Neural crest cell (in vitro differentiated cells): Measurements from ENCODE around the gene EXOC6. TPM values are rescaled to one million over a fixed set of nuclear protein-coding genes. Genes with fewer than 3 reads are reported as not detected.

ENCODE experiments used
- DNase-seq: peaks from one replicate; pipeline ENCODE4 v3.0.0; 2021; ENCODE audit warnings: low read depth, mixed read lengths, low spot score
- H3K27ac Mint-ChIP-seq: one replicate; pipeline ENCODE4 v1.8.0; 2021; ENCODE audit warnings: mild to moderate bottlenecking, mixed read lengths; ENCODE audit not compliant: unreplicated experiment
- H3K27me3 Mint-ChIP-seq: 2 replicates; pipeline ENCODE4 v1.8.0; 2021; ENCODE audit warnings: low read depth, mild to moderate bottlenecking, mixed read lengths
- H3K36me3 Mint-ChIP-seq: 2 replicates; pipeline ENCODE4 v1.8.0; 2021; ENCODE audit warnings: low read depth, mild to moderate bottlenecking, mixed read lengths
- H3K4me1 Mint-ChIP-seq: 2 replicates; pipeline ENCODE4 v1.8.0; 2021; ENCODE audit warnings: mixed read lengths
- H3K4me3 Mint-ChIP-seq: one replicate; pipeline ENCODE4 v1.8.0; 2021; ENCODE audit warnings: mild to moderate bottlenecking, mixed read lengths
- H3K9me3 Mint-ChIP-seq: 2 replicates; pipeline ENCODE4 v1.8.0; 2021; ENCODE audit warnings: mixed read lengths
- total RNA-seq: library from RNA; stranded (reverse); gene quantifications from 2 replicates; pipeline ENCODE4 v1.2.1, GENCODE V29; 2021
- TF ChIP-seq, protein P1 (sequence below): fragments of 200-600 bp; sonication (generic); conservative IDR thresholded peaks from 2 replicates; pipeline ENCODE4 v1.5.0; 2021; ENCODE audit warnings: antibody characterized with exemption, mild to moderate bottlenecking

The EXOC6 gene
- total RNA-seq, 1 donor from 2014 or later = 17.2 TPM

- Mint-ChIP-seq H3K9me3 (no peaks in the 10 kb centered on the region), H3K4me1 (peaks cover 5% of the 10 kb centered on the region), H3K4me3 (no peak overlapping the region), H3K36me3 (peaks cover 21% of the 10 kb centered on the region), H3K27ac (no peak overlapping the region), H3K27me3 (peaks cover 73% of the 10 kb centered on the region)
- TF ChIP-seq, protein P1, sequence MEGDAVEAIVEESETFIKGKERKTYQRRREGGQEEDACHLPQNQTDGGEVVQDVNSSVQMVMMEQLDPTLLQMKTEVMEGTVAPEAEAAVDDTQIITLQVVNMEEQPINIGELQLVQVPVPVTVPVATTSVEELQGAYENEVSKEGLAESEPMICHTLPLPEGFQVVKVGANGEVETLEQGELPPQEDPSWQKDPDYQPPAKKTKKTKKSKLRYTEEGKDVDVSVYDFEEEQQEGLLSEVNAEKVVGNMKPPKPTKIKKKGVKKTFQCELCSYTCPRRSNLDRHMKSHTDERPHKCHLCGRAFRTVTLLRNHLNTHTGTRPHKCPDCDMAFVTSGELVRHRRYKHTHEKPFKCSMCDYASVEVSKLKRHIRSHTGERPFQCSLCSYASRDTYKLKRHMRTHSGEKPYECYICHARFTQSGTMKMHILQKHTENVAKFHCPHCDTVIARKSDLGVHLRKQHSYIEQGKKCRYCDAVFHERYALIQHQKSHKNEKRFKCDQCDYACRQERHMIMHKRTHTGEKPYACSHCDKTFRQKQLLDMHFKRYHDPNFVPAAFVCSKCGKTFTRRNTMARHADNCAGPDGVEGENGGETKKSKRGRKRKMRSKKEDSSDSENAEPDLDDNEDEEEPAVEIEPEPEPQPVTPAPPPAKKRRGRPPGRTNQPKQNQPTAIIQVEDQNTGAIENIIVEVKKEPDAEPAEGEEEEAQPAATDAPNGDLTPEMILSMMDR = no peak
- DNase-seq = no peak
Observed at GRCh38 chr10:93061594-93062513, 213.5 kb downstream of the EXOC6 start.

- no peak overlapping the region for H3K27ac Mint-ChIP-seq
- H3K9me3 Mint-ChIP-seq = no peaks in the 10 kb centered on the region
- DNase-seq = no peak
- H3K4me1 Mint-ChIP-seq = peaks cover 9% of the 10 kb centered on the region
- H3K27me3 Mint-ChIP-seq = peaks cover 78% of the 10 kb centered on the region
- H3K36me3 Mint-ChIP-seq = peaks cover 19% of the 10 kb centered on the region
- TF ChIP-seq, protein P1 = peak; percentile 67
- H3K4me3 Mint-ChIP-seq = no peak overlapping the region
Observed at GRCh38 chr10:93062514-93063143, 214.3 kb downstream of the EXOC6 start.

GRCh38 chr10:93063144-93063976, 215.0 kb downstream of the EXOC6 start:
- Mint-ChIP-seq H3K36me3 (peaks cover 15% of the 10 kb centered on the region), H3K9me3 (no peaks in the 10 kb centered on the region), H3K4me3 (peak overlapping the region; percentile 58)

GRCh38 chr10:93063977-93064660, 215.8 kb downstream of the EXOC6 start:
- Mint-ChIP-seq H3K4me1 (peaks cover 17% of the 10 kb centered on the region), H3K4me3 (peak overlapping the region; percentile 58), H3K36me3 (peaks cover 12% of the 10 kb centered on the region), H3K27ac (no peak overlapping the region), H3K9me3 (no peaks in the 10 kb centered on the region), H3K27me3 (peaks cover 90% of the 10 kb centered on the region)
- no peak for DNase-seq
- TF ChIP-seq, protein P1 = no peak

More at GRCh38 chr10:93063144-93063976, 215.0 kb downstream of the EXOC6 start:
- no peak for DNase-seq
- TF ChIP-seq, protein P1 = no peak
- Mint-ChIP-seq H3K27me3 (peaks cover 86% of the 10 kb centered on the region), H3K27ac (no peak overlapping the region), H3K4me1 (peaks cover 12% of the 10 kb centered on the region)
